HG03558 (cell line): ENCODE results near the gene MRPS5.
"Not testable (repeated sequence)": the region's sequence is repeated elsewhere in the genome, so short reads cannot be mapped to it uniquely, and the experiment has no call there.

Source experiments
- ATAC-seq: cut with Tn5 transposase; IDR thresholded peaks from one replicate; pipeline ENCODE4 v1.9.1; 2021; ENCODE audit warnings: moderate number of reproducible peaks; ENCODE audit not compliant: unreplicated experiment; ENCODE audit errors: extremely low read depth

Gene MRPS5

DNA sequence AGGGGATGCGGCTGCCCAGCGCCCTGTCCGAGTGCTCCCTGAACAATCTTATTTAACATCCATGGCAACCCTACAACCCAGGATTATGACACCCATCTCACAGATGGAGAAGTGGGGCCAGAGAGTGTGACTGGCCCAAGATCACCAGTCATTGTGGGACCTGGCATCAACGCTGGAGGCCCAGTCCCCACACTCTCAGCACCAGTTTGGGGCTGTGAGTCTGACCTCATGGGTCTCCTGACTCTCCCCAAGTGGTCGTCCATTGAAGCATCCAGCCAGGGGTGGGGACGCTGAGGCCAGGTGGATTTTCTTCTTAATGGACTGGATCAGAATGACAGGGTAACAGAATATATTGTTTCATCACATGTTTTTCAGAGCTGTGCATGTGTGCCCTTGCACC, 71.6 kb downstream of the MRPS5 start:
- no peak for ATAC-seq

DNA sequence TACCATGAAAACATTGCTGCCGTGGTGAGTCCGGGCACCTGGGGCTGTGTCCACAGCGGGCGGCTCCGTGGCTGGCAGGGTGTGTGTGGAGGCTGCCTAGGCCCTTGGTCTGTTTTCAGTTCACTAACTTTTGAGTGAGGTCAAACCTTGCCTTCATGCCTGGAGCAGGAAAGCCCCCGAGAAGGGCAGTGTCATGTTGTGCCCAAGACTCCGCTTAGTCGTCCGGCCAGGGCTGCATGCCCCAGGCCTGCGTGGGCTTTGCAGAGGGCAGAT, 72.0 kb downstream of the MRPS5 start:
- no peak for ATAC-seq

DNA sequence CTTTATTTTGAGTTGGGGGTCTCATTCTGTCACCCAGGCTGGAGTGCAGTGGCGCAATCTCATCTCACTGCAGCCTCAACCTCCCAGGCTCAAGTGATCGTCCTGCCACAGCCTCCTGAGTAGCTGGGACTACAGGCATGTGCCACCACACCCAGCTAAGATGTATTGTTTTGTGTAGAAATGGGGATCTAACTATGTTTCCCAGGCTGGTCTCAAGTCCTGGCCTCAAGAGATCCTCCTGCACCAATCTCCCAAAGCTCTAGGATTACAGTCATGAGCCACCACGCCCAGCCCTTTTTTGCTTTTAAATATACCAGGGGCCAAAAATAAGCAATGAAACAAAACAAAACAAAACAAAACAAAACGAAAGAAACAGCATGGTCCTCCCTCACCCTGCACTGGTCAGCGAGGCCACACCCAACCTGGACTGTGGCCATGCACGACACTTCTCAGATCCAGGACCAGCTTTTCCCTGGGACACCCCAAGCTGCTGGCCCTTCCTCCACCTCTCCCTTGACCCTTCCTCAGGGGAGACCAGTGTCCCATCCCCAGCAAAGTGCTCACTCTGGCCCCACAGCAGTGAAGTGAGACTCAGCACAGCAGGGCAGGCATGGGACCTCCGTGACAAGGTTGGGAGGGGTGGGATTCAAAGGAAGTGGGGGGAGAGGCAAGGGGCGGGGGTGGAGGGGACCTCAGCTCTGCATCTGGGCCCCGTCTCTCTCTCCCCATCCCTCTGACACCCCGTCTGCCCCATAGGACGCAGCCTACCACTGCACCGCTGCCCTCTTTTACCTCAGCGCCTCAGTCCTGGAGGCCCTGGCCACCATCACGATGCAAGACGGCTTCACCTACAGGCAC, 72.6 kb downstream of the MRPS5 start:
- no peak for ATAC-seq

DNA sequence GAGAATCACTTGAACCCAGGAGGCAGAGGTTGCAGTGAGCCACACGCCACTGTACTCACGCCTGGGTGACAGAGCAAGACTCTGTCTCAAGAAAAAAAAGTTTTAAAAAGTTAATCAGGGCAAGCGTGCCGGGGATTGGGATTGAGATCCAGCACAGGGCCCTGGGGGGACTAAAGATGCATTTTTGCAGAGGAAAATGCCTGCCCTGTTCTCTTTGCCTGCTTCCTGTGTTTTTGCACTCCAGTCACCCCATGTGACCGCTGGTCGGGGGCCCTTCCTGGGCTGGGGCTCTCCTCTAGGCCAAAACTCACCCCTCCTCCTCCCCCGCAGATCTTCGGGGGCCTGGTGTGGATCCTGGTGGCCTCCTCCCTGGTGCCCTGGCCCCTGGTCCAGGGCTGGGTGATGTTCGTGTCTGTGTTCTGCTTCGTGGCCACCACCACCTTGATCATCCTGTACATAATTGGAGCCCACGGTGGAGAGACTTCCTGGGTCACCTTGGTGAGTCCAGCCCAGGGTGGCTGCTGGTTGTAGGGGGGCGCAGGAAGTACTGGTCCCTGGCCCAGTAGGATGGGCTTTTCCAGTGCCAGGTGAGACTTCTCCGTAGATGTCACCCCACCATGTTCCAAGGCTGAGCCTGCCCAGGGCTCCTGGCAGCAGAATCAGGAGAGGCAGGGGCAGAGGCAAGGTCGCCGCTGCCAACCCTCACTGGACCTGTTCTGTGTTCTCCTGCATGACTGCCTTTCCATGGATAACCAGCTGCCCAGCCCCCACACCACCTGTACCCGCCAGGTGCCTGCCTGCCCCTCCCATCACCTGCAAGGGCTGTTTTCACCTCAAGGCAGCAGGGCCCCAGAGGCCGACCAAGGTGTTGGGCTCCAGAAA, 73.7 kb downstream of the MRPS5 start:
- ATAC-seq = no peak

DNA sequence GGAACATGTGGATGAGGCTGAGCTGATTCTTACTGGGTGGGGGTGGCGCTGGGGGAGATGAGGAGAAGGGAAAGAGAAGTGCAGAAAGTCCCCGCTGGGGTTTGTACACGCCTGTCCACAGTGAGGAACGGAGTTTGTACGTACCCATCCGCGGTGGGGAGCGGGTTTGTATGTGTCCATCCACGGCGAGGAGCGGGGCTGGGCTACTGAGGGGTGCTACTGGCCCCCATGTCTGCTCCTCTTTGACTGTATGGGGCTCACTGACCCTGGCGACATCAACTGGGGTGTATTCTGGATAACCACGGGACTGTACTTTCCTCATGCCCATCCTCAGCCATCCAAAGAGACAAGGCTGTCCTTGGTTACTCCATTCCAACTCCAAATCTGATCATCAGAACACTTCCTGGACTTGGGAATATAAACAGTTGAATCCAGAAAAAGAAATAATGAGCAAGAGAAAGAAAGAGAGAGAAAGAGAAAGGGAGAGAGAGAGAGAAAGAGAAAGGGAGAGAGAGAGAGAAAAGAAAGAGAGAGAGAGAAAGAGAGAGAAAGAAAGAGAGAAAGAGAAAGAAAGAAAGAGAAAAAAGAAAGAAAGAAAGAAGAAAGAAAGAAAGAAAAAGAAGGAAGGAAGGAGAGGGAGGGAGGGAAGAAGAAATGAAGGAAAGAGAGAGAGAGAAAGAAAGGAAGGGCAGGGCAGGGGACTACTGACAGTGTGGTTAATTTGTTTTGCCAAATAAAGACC, 75.1 kb downstream of the MRPS5 start:
- ATAC-seq = no peak

- ATAC-seq = no peak
These were observed 77.0 kb downstream of the MRPS5 start for GRCh38 chr2:95044601-95045000.

DNA sequence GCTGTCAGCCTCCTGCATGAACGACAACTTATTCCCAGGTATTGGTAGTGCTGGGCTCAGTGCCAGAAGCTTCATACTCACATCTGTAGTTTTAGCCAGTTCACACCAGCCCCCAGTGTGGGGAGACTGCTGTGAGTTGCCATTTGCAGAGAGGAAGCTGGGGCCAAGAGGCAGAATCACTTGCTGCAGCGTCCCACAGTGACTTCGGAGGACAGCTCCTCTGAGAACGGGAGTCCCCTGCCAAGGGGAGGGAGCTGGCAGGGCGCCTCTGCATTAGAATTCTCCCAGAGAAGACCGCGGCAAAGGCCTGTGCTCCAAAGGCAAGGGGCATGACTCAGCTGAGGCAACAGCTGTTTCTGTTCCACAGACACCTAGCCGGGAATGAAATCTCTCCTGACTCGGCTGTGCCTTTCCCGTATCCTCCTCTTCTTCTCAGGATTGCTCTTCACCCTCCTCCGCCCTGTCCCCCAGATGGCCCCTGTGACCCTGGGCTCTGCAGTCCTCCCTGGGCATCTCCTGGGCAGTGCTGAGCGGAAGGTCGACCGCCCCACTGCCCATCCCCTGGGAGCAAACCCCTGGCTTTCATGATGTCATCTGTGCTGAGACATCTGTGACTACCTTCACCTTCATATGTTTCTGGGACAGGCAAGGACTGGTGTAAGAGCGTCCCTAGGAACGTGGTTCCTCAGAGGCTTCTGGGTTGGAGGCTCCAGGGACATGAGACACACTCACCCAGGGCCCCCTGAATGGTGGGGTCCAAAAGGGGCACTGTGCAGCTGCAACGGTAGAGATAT, 78.1 kb downstream of the MRPS5 start:
- no peak for ATAC-seq

DNA sequence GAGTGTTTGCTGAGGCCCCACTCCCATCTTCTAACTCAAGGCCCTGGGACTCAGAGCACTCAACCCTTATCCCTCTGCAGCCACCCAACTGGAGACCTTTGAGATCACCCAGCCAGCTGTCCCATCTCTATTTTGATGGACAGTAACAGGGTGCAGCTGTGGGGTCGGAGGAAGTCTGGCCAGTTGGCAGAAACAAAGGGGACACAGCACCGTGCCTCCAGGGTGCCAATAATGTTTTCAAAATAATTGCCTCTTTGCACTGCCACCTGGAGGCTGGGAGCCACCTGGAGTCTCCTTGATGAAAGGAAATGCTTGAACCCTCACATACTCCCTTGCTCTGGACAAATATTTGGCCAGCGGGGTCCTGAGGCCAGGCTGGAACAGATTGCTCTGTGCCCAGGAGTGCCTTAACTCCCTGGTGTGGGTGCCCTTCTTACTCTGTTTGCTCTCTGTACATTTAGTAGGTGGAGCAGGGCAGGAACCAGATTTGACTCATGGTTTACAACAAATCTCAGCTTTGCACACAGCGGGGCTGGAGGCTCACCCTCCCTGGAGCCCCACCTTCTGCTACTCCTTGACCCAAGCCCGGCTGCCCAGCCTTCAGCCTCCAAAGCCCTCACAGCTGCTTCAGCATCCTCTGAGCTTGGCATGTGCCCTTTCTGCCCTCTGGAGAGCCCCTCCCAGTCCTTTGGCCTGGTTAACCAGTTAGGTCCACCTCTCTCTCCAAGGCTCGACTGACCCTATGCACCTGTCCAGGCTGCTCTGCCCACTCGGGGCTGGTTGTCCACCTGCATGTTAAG, 78.9 kb downstream of the MRPS5 start:
- ATAC-seq = no peak

DNA sequence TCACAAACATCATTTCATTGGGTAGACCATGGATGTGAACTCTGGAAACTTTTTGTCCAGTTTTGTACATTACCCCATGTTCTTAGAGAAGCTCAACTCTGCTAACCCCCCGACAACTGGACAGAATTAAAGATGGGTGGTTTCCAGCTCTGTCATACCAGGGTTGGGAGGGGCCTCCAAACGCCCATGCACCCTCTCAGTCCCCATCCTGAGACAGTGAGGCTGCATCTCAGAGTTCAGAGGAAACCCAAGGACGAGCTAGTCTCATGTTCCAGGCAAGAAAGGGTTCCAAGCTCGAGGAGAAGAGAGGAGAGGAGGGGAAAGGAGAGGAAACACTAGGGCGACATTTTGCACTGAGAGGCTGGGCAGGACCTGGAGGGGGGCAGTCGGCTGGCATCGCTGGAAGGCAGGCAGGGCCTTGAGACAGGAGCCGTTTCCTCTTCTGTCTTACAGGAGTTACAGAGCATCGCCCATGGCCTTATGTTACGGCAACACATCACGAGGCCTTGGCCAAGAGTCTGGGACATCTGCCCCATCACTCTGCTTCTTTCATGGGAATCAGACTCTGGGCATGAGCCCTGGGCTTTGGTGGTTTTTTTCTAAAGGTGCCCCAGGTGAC, 79.7 kb downstream of the MRPS5 start:
- ATAC-seq = no peak

- ATAC-seq = no peak
These were observed 80.4 kb downstream of the MRPS5 start for GRCh38 chr2:95041060-95041823.

DNA sequence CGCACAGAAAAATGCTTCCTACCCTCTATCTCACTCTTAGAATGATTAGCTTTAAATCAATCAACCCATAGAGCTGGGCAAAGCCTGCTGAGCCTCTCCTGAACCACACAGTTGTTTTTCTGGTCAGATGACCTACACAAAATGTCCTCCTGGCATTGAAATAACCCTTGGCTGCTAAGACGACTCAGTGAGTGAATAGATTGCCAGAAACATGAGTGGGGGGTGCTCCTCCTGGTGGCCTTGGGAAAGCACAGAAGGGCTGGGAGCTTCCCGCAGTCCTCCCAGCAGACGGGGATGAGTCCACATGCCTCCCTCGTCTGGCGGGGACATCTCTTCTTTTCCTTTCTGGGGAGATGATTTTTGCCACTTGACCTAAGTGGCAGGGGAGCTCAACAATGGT, 81.2 kb downstream of the MRPS5 start:
- no peak for ATAC-seq

DNA sequence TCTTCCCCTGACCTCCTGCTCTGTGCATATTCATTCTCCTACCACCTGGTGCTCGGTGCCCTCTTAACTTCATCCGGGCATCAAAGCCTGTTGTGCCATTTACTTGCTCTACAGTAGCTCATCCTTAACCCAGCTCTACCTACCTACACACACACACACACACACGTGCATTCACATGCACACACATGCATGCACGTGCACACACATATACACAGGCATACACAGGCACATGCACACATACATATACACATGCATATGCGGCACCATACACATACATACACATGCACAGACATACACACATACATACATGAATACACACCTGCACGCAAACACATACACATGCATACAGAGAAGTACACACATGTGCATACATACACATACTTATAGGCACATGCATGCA, 81.6 kb downstream of the MRPS5 start:
- no peak for ATAC-seq

DNA sequence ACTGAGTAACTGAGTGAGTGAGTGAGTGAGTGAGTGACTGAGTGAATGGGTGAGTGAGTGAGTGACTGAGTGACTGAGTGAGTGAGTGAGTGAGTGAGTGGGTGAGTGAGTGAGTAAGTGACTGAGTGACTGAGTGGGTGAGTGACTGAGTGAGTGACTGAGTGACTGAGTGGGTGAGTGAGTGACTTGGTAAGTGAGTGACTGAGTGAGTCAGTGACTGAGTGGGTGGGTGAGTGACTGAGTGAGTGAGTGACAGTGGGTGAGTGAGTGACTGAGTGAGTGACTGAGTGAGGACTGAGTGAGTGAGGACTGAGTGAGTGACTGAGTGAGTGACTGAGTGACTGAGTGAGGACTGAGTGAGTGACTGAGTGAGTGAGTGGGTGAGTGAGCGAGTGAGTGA, 82.2 kb downstream of the MRPS5 start:
- no peak for ATAC-seq

DNA sequence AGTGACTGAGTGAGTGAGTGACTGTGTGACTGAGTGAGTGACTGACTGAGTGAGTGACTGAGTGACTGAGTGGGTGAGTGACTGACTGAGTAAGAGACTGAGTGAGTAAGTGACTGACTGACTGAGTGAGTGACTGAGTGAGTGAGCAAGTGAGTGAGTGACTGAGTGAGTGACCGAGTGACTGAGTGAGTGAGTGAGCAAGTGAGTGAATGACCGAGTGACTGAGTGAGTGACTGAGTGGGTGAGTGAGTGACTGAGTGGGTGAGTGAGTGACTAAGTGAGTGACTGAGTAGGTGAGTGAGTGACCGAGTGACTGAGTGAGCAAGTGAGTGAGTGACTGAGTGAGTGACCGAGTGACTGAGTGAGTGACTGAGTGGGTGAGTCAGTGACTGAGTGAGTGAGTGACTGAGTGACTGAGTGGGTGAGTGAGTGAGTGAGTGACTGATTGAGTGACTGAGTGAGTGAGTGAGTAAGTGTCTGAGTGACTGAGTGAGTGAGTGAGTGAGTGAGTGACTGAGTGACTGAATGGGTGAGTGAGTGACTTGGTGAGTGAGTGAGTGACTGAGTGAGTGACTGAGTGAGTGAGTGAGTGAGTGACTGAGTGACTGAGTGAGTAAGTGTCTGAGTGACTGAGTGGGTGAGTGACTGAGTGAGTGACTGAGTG, 82.8 kb downstream of the MRPS5 start:
- no peak for ATAC-seq

GRCh38 chr2:95037841-95038585, 83.6 kb downstream of the MRPS5 start:
- ATAC-seq = not testable (repeated sequence)

DNA sequence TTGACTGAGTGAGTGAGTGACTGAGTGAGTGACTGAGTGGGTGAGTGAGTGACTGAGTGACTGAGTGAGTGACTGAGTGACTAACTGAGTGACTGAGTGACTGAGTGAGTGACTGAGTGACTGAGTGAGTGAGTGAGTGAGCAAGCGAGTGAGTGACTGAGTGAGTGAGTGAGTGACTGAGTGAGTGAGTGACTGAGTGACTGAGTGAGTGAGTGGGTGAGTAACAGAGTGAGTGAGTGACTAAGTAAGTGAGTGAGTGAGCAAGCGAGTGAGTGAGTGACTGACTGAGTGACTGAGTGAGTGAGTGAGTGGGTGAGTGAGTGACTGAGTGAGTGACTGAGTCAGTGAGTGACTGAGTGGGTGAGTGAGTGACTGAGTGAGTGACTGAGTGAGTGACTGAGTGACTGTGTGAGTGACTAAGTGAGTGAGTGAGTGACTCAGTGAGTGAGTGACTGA, 84.2 kb downstream of the MRPS5 start:
- ATAC-seq = no peak
